Stimulated activated CD8-positive, alpha-beta memory T cell treated with anti-CD3 and anti-CD28 coated beads, Interleukin-12 subunit alpha, Interleukin-12 subunit beta, amount 100 ng/mL, for 1 hour (primary cell): ENCODE measurements around the gene TMED8.

Source experiments
- DNase-seq: peaks from one replicate; pipeline ENCODE4 v3.0.0-alpha.2; 2020; ENCODE audit warnings: low read depth

The TMED8 gene

DNA sequence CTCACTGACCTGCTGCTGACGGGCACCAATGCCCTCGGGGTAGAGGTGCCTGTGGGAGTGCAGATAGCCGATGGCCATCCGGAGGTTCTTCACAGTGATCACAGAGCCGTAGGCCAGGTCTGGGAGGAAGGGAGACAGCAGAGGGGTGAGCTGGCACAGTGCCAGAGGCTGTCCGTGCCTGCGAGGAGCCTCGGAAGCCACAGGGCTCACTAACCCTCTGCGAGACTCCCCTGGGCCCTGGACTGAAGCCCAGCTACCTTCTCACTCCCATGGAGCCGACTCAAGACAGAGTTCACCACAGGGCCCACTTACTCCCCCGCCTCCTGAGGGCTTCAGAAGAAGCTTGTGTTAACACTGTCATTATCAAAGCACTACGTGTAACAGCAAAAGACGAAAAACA is 80.7 kb downstream of the TMED8 start:
- no peak for DNase-seq

DNA sequence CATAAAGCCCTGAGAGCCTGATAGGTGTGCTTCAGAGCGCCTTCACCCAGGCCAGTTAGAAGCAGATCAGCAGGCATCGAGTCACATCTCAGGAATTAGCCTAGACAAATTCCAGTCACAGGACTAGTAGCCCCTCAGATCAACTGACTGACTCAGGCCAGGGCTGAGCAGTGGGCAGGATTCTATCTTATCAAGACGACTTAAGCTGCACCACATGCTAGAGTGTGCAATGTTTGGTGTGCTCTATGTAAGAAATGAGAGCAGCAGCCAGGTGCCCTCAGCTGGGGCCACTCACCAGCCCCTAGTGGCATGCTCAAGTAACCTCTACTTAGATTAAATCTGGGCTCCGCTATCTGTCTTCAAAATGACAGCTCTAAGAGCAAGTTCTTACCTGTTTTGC is 86.2 kb downstream of the TMED8 start:
- no peak for DNase-seq

DNA sequence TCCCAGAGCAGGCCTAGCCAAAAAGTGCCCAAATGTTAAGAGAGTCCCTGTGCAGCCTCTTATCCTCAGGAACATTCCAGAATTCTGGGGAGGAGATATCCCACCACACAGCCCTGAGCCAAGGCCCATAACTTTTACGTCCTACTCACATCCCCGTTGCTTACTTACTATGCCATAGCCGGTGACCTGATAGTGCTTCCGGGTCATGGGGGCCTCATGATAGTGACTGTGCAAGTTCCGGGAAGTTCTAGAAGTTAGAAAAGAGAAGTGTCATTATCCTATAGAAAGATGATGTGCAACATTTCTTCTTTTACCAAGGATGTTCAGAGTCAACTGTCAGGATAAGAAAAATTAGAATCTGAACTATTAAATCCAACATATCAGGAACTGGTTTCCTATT is 90.3 kb downstream of the TMED8 start:
- DNase-seq, result no peak
